T47D (cell line): Measurements from ENCODE around the gene NEIL3.

Experiments used
- DNase-seq, 2 experiments: peaks; one replicate each; pipeline versions ENCODE4 v3.0.0 to v3.0.0-alpha.2; 2011 to 2012; ENCODE audit warnings: low read depth in 1 of 2, low spot score in 1 of 2
- JUND ChIP-seq: IDR thresholded peaks from 2 replicates; pipeline ENCODE4 v1.6.1; 2012; ENCODE audit warnings: low read depth
- in situ Hi-C: cut with HindIII; loops from 2 replicates; pipeline ENCODE4 v1.10.0; 2016; ENCODE audit warnings: low sequenced_read_pairs, low pct_unique_long_range_greater_than_20kb

Gene NEIL3

DNA sequence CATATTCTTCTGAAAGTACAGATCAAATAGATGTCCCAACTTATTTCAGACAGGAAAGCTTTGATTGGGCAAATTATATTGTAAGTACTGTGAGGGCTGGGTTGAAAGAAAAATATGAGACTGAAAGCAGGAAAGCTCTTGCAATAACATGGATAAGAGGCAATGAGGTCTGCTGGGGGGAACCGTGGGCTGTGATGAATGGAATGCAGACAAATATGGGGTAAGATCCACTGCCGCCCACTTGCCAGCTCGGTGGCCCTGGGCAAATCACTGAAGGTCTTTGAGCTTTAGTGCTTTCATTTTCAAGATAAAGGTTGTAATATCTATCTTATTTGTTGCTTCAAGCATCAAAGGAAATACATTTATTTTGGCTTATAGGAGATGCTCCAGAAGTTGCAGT is 81.6 kb downstream of the NEIL3 start:
- no peak for TF ChIP-seq JUND
- no peak for DNase-seq
- in situ Hi-C loops = no loop called here

DNA sequence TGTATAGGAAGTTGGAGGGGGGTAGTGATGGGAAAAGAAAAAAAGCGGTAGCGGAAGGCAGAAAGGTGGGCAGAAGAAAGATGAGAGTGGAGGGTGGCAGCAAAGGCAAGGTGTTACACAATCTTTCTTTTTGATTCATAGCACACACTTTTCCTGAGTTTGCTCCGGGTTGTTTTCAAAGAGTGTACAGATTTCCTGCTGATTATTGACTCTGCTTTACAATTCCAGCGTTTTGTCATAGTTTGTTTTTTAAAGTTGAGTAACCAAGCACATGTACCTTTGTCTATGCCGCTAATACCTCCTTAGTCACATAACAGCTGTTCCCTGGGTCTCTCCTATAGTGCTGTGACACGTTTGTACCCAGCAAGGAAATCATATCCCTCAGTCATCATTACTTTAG is 82.3 kb downstream of the NEIL3 start:
- in situ Hi-C loops = no loop called here
- DNase-seq = no peak
- TF ChIP-seq JUND = no peak

DNA sequence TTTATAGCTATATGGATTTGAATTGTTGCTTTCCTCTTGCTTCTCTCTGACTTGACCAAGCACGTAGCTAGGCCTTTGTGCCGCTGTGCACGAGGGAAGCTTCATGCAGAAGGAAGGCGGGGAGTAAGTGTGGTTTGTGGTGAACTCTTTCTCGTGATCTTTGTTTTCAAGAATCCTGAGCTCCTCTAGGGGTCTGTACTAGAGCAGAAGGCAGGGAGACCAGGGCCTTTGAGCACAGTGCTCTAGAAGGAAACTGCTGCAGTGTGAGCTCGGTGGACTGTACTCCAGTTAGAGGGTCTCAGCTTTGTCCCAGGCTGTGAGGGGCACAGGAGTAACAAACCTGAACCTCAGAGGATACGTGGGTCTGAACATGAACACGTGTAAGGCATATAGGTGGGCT is 83.6 kb downstream of the NEIL3 start:
- no peak for DNase-seq
- in situ Hi-C loops = no loop called here
- TF ChIP-seq JUND = no peak

DNA sequence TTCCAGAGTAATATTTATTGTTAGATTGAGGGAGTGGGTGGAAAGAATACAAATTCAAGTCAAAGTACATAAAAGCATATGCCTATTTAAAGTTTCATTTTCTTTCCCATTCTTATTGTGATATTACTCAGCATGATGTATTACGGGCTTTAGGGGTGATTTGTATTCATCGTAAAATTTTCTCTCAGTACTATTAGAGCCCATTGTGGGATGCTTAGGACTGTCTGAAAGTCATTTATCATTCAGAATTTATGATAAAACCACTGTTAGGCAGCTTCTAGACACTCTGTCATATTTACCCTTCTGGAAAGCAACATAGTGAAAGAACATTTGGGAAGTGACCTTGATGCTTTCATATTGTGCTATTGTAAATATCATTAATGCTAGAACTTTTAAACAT is 86.7 kb downstream of the NEIL3 start:
- in situ Hi-C loops = no loop called here

DNA sequence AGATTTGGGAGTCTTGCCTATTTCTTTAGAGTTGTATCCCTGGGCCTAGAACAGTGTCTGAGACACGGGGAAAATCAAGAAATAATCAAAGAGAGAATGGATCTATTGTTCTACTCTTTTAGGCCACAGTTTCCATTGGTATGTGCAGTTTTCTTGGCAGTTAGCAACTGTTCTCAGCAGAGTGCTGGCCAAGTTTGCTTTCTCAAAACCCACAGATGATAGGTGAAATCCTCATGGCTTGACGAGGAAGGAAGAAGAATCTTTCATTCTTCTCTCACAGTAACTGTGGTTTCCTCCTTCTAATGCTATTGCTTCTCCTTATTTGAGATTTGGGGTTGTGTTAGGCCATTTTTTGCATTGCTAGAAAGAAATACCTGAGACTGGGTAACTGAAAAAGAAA is 90.4 kb downstream of the NEIL3 start:
- in situ Hi-C loops = no loop called here
- no peak for TF ChIP-seq JUND
- DNase-seq = no peak

More for the DNA sequence above, 86.7 kb downstream of the NEIL3 start:
- DNase-seq = no peak
- TF ChIP-seq JUND = no peak

DNA sequence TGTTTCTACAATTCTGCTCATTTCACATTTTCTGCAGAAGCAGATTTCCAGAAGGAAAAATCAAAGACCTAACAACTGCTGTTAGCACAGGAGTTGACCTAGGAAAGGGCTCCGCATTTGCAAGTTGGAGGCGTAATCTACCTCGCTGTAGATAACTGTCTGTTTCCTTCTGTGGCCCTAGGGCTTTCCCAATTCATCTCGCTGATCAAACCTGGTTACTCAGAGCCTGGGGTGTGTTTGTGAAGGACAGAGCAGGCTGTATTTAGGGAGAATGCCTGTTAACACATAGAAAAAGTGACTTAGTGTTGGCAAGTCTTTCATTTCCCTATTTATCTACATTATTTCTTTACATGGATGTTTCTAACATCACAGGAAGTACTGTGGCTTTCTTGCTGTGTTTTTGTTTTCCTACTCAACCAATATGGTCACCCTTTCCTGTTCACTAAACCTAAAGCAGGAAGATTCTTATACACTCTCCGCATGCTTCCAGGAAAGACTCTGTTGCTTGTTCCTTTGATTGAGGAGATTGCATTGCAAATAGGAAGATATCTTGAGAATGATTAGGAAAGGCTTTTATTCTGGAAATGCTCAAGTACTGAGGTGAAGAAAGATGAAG is 92.1 kb downstream of the NEIL3 start:
- no peak for DNase-seq
- TF ChIP-seq JUND = no peak
- in situ Hi-C loops = no loop called here

DNA sequence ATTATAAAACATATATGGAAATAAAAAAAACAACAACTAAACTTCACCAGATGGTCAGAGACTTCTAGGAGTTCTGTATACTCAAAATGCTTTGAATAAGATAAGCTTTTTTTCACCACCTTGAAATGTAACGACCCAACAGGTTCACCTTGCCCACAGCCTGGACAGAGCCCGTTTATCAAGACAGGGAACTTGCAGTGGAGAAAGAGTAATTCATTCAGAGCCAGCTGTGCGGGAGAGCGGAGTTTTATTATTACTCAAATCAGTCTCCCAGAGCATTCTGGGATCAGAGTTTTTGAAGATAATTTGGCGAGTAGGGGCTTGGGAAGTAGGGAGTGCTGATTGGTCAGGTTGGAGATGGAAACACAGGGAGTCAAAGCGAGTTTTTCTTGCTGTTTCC is 94.1 kb downstream of the NEIL3 start:
- no peak for DNase-seq
- in situ Hi-C loops = no loop called here
- no peak for TF ChIP-seq JUND

DNA sequence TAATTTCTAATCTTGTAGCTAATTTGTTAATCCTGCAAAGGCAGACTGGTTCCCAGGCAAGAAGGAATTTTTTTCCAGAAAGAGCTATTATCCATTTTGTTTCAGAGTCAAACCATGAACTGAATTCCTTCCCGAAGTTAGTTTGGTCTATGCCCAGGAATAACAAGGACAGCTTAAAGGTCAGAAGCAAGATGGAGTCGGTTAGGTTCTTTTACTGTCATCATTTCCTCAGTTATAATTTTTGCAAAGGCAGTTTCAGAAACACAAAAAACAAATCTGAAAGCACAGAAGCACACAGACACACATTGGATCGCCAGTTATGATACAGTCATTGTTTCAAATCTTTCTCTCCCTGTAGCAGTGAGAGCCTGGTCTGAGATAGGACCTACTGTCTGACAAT is 94.7 kb downstream of the NEIL3 start:
- in situ Hi-C loops = no loop called here
- TF ChIP-seq JUND = no peak
- no peak for DNase-seq

DNA sequence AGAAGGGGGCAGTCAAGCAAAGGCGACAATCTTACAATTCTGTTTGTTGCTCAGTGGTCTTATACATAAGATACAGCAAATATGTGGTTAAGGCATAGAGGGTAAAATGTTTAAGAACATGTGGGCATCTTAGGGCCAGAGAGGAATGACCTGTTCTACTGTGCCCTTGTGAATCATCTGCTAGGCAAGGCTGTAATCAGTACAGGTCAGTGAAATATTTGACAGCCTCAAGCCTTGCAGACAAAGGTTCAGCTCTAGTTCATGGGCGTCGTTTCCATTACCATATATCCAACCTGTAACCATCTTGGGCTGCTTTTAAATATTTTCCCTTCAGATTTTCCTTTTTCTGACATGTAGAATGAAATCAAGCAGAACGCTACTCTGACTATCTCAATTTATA is 95.3 kb downstream of the NEIL3 start:
- TF ChIP-seq JUND = no peak
- DNase-seq = no peak
- in situ Hi-C loops = no loop called here

DNA sequence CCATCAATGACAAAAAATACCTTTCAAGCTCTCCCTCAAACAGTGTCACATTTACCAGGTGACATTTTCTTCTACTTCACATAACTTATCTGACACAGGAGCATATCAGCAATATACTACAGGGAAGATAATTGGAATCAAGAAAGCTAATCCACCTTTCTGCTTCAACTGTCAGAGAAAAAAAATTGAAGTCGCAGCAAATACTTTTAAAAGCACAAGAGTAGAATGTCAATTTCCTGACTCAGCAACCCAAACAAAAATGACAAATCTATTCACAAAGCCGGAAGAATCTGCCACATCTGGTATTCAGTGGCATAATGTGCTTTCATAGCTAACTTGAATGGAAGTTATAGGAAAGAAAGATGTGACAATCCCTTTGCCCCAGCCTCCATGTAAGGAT is 95.8 kb downstream of the NEIL3 start:
- DNase-seq = no peak
- no peak for TF ChIP-seq JUND
- in situ Hi-C loops = no loop called here

DNA sequence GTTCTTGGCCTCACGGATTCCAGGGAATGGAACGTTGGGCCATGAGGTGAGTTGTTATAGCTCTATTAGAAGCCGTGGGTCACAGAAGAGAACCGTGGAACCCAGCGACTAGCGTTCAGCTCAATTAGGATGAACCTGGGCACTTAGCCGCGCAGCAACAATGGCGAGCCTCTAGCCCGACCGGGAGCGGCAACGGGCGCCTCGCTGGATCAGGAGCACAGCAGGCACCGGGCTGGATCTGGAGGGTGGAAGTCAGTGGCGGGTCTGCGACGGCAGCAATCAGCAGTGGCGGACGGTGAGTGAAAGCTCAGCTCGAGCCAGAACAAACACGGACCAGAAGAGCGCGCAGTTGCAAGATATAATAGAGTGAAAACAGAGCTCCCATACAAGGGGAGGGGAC is 98.3 kb downstream of the NEIL3 start:
- DNase-seq = no peak
- no peak for TF ChIP-seq JUND
- in situ Hi-C loops = no loop called here

DNA sequence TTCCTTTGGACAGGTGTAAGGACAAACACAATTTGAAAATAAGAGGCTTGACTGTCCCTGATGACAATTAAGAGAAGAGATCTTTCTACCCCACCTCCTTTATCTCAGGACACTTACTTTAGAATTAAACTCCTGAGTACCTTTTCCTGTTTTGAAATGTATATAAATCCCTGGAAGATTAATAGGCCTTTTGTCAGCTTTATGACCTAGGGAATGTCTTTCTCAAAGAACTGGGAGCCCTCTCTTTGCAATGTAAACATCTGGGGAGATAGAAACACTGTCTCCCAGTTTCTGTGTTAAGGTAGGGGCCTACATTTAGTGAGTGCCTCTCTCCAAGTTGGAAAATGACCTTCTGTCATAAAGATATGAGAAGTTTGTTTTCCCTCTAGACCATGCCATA is 100.9 kb downstream of the NEIL3 start:
- TF ChIP-seq JUND = no peak
- DNase-seq = no peak
- in situ Hi-C loops = no loop called here

DNA sequence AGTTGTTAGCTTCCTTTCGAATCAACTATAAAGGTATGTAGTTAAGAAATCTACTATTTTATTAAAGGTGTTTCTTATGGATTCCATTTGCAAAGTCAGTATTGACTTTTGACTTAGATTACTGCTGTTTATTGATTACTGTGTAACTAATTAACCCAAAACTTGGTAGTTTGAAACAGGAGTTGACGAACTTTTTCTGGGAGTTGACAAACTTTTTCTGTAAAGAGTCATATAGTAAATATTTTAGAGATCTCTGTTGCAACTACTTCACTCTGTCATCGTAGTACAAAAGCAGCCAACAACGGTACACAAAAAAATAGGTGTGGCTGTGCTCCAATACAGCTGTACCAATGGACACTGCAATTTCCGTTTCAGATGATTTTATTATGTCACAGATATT is 102.3 kb downstream of the NEIL3 start:
- in situ Hi-C loops = no loop called here
- no peak for DNase-seq
- no peak for TF ChIP-seq JUND
